HG03196 (cell line): ENCODE results near the gene SLC30A2.

Experiments used
- ATAC-seq: cut with Tn5 transposase; IDR thresholded peaks from one replicate; pipeline ENCODE4 v1.9.1; 2021; ENCODE audit not compliant: unreplicated experiment

The SLC30A2 gene

DNA sequence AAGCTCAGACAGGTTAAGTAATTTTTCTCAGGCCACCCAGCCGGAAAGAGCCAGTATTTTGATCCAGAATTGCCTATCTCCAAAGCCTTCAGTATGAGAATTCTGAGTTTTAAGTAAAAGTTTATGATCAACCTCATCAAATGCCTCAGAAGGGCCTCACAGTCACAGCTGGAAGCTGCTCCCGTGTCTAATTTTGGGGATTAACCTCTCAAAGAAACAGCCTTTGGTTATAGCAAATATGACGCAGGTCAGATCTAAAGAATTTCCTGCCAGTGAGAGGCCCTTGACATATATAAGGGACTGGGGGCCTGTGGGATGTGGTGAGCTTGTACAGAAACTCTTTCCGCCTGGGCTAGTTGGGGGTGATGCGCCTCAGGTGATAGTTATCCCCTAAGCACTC, 22.1 kb downstream of the SLC30A2 start:
- no peak for ATAC-seq

DNA sequence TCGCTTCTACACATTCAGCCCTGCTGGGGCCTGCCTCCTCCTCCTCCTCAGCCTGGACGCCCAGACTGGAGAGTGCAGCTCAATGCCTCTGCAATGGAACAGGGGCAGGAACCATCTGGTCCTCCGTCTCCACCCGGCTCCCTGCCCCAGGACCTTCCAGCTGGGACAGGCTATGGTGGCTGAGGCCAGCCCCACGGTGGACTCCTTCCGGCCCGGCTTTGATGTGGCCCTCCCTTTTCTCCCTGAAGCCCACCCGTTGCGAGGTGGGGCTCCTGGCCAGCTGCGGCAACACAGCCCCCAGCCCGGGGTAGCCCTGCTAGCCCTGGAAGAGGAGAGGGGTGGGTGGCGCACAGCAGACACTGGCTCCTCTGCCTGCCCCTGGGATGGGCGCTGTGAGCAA, 22.9 kb downstream of the SLC30A2 start:
- no peak for ATAC-seq

- no peak for ATAC-seq
Measured at GRCh38 chr1:26022404-26022779, 23.5 kb downstream of the SLC30A2 start.

GRCh38 chr1:26021647-26022403, 24.1 kb downstream of the SLC30A2 start, which contains the start of gene EXTL1:
Gene EXTL1 (plus strand): TSS chr1:26021775. CDS start chr1:26022647, 872 bp downstream.
- ATAC-seq = no peak

DNA sequence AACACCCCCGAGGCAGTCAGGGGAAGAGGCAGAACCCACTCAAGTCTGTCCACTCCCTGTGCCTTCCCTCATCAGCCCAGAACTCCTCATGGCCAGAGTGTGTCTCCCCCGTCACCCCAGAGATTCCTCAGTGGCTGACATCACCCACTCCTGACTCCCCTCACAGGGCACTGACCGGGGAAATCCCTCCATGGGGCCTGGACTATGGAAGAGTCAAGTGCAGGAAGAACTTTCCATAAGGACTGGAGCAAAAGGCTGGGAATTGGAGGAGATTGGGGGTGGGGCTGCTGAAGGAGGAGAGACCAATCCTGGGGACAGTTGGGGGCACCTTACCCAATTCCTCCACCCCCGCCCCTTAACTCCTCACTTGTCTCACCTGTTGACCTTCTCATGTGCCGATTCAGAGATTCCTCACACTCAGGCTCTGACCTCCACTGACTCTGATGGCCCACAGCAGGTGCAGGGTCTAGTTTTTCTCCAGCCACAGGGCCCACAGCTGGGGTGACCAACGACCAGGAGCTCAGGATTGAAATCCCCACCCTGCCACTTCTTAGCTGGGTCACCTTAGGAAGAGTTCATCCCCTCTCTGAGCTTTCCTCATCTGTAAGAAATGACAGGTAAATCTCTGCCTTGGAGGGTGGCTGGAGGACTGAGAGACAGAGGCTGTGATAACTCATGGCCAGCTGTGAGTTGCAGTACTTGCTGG, 24.8 kb downstream of the SLC30A2 start:
- no peak for ATAC-seq

DNA sequence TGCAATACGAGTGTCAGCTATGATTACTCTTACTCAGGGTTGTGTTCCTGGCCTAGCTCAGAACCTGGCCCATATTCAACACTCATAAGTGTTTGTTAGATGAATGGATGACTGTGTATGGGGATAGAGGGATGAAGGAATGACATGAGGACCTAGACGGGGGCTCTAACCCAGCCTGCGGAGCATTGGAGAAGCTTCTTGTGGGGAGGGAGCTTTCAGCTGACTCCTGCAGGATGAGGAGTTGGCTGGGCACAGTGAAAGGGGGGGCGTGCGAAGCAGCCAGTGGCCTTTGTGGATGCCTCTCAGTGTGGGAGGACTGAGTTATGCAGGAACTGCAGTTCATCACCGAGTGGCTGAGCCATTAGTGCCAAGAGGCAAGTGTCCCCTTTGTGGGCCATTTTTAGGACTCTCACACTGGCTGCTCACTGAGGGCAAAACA, 25.6 kb downstream of the SLC30A2 start:
- no peak for ATAC-seq

GRCh38 chr1:26019641-26020315, 26.1 kb downstream of the SLC30A2 start:
- no peak for ATAC-seq

DNA sequence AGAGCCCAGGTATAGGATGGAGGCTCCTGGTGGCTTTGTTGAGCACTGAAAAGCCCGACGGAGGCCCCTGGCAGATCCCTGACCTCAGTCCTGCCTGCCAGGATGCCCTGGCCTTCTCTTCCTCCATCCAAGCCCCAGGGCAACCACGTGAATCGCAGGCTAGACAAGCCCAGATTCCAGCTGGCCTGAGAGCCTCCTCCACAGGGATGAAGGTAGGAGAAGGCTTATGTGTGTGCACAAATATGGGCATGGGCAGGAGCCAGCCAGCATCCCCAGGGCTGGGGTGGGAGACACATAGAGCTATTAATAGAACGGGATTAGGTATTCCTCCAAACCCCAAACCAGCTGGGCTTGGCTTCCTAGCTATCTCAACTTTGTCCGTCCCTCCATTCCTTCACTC, 28.3 kb downstream of the SLC30A2 start:
- no peak for ATAC-seq

- no peak for ATAC-seq
Measured at GRCh38 chr1:26016953-26017545, 28.9 kb downstream of the SLC30A2 start.

GRCh38 chr1:26016258-26016952, 29.5 kb downstream of the SLC30A2 start:
- ATAC-seq = no peak

GRCh38 chr1:26015358-26015757, 30.6 kb downstream of the SLC30A2 start:
- no peak for ATAC-seq

DNA sequence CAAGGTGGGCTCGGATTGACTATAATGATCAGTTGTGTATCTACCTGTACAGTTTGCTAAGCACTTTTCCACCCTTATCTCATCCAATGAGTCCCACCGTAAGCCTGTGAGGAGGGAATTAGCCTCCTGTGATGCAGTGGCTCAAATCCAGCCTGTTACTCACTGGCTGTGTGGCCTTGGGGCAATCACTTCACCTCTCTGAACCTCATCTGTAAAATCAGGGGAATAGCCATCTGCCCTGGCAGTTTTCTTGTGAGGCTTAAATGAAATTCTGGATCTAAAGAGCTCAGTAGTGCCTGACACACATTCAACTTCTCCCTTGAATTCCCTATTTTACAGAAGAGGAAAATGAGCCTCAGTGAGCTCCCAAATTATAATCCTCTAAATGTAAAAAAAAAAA, 31.7 kb downstream of the SLC30A2 start:
- ATAC-seq = no peak

GRCh38 chr1:26012864-26013263, 33.1 kb downstream of the SLC30A2 start:
- no peak for ATAC-seq

DNA sequence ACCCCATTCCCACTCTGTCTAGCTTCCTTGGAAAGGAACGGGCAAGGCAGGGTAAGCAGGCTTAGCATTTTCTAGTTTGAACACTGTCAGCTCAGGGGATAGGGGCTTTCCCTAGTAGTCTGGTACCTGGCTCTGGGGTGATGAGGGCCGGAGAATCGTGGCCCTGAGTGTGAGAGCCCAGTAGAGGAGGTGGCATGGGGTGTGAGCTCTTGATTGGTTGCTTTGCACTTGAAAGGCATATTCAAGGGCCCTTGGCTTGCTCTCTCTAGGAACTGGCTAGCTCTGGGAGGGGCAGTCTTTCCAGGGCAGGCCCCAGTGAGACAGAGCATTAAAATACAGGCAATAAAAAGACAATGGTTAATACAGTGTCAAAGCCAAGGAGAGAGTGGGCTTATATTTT, 35.1 kb downstream of the SLC30A2 start:
- ATAC-seq = no peak

GRCh38 chr1:26009796-26010447, 36.0 kb downstream of the SLC30A2 start:
- ATAC-seq = no peak

DNA sequence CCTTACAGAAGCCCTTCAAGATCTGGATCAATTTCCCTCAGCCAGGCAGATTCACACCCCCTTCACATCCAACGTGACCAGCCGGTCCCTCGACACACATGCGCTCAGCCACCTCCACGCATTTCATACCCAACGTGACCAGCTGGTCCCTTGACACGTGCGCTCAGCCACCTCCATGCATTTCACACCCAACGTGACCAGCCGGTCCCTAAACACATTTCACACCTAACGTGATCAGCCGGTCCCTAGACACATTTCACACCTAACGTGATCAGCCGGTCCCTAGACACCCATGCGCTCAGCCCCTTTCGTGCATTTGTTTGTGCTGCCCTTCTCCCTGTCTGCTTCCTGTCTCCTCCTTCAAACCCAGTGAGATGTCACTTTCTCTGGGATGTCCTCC, 39.2 kb downstream of the SLC30A2 start:
- no peak for ATAC-seq

GRCh38 chr1:26005434-26006105, 40.3 kb downstream of the SLC30A2 start:
- ATAC-seq = no peak

- ATAC-seq = no peak
Measured at GRCh38 chr1:26003756-26004155, 42.2 kb downstream of the SLC30A2 start.

- no peak for ATAC-seq
Measured at GRCh38 chr1:26003262-26003661, 42.7 kb downstream of the SLC30A2 start.
